AG04450 (cell line): ENCODE measurements around the gene USP20. TPM values are rescaled to one million over a fixed set of nuclear protein-coding genes. Genes with fewer than 3 reads are reported as not detected.

Experiments used
- CTCF ChIA-PET: fragments of 300-600, 350-600 bp; formaldehyde crosslinking; extraction: SDS; loops from one replicate; lab custom pipeline; 2022; ENCODE audit warnings: antibody characterized with exemption, inconsistent platforms; lab: Charles Lee
- POLR2A ChIA-PET: fragments of 350-600 bp; formaldehyde crosslinking; extraction: SDS; loops from one replicate; lab custom pipeline; 2021; ENCODE audit warnings: antibody characterized with exemption, inconsistent platforms; lab: Yijun Ruan, JAX
- DNase-seq: peaks from one replicate; pipeline ENCODE4 v3.0.0-alpha.2; 2011; ENCODE audit warnings: low read depth, low spot score
- H3K27ac ChIP-seq: one replicate; pipeline ENCODE4 v1.5.1; 2012; ENCODE audit warnings: low read depth, low read length, control low read depth
- H3K27me3 ChIP-seq: one replicate; pipeline ENCODE4 v1.6.0; 2012; ENCODE audit warnings: low read length; ENCODE audit not compliant: control insufficient read depth, insufficient read depth
- H3K4me3 ChIP-seq: 2 replicates; pipeline ENCODE4 v1.5.1; 2011; ENCODE audit warnings: mild to moderate bottlenecking, low read depth, low read length, control low read depth
- H3K9me3 ChIP-seq: 2 replicates; pipeline ENCODE4 v1.5.1; 2012; ENCODE audit warnings: low read length; ENCODE audit not compliant: control insufficient read depth, insufficient read depth
- polyA plus RNA-seq: library from polyadenylated mRNA; depleted of rRNA; stranded (reverse); fragments of >200 nt; gene quantifications from 2 replicates; pipeline ENCODE4 v1.2.3, GENCODE V29; 2011
- TF ChIP-seq, protein P1 (sequence below): IDR thresholded peaks from 2 replicates; pipeline ENCODE4 v1.5.1; 2011; ENCODE audit warnings: low read depth, low read length, control low read depth, inconsistent platforms

The USP20 gene
- polyA plus RNA-seq, 1 experiment = 10.3 TPM

DNA sequence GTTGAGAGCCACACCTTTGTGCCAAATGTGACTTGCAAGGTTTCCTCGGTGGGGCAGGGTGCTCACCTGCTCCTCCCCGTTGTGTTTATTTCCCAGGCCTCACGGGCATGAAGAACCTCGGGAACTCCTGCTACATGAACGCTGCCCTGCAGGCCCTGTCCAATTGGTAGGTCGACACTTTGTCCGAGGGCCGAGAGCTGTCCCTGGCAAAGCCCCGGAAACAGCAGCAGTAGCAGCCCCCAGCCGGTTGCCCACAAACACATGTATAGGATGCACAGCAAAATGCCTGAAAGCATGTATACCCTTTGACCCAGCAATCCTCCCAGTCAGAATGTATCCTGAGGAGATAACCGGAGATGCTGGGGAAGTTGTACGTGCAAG, 26.2 kb downstream of the USP20 start:
- no peak for DNase-seq
- ChIA-PET CTCF (no interaction called here), POLR2A (interaction anchor here (0.6 kb wide), 1 partner anchor 32 kb away, joined by 3 read pairs; no protein-coding TSS in a partner anchor)
- no peaks in the 10 kb centered on the region for H3K27me3 ChIP-seq
- TF ChIP-seq, protein P1, sequence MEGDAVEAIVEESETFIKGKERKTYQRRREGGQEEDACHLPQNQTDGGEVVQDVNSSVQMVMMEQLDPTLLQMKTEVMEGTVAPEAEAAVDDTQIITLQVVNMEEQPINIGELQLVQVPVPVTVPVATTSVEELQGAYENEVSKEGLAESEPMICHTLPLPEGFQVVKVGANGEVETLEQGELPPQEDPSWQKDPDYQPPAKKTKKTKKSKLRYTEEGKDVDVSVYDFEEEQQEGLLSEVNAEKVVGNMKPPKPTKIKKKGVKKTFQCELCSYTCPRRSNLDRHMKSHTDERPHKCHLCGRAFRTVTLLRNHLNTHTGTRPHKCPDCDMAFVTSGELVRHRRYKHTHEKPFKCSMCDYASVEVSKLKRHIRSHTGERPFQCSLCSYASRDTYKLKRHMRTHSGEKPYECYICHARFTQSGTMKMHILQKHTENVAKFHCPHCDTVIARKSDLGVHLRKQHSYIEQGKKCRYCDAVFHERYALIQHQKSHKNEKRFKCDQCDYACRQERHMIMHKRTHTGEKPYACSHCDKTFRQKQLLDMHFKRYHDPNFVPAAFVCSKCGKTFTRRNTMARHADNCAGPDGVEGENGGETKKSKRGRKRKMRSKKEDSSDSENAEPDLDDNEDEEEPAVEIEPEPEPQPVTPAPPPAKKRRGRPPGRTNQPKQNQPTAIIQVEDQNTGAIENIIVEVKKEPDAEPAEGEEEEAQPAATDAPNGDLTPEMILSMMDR = no peak
- H3K4me3 ChIP-seq = no peak overlapping the region
- H3K9me3 ChIP-seq = no peaks in the 10 kb centered on the region
- H3K27ac ChIP-seq = no peak overlapping the region

DNA sequence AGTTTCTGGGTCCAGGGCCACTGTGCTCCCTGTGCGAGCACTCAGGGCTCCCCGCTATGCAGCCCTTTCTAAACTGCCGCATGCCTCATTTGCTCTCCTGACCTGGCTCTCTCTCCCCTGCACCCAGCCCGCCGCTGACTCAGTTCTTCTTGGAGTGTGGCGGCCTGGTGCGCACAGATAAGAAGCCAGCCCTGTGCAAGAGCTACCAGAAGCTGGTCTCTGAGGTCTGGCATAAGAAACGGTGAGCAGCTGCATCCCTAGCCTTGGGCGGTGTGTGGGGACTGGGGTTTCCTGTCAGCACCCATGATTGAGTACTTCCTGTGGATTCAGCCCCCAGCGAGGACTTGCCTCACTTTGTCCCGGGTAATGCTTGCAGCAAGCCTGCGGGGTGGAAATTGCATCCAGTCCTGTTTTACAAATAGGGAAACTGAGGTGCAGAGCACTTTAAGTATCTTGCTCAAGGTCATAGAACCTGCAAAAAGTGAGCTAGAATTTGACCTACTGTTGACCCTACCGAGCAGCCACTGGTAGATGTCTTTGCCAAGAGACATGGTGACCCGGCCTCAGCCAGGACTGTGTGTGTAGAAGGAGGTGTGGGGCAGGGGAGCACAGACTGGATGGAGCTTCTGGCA, 27.9 kb downstream of the USP20 start:
- Histone ChIP-seq H3K27ac (no peak overlapping the region), H3K9me3 (no peaks in the 10 kb centered on the region), H3K4me3 (no peak overlapping the region), H3K27me3 (no peaks in the 10 kb centered on the region)
- CTCF ChIA-PET = no interaction called here
- POLR2A ChIA-PET = no interaction called here
- TF ChIP-seq, protein P1 = no peak
- no peak for DNase-seq

DNA sequence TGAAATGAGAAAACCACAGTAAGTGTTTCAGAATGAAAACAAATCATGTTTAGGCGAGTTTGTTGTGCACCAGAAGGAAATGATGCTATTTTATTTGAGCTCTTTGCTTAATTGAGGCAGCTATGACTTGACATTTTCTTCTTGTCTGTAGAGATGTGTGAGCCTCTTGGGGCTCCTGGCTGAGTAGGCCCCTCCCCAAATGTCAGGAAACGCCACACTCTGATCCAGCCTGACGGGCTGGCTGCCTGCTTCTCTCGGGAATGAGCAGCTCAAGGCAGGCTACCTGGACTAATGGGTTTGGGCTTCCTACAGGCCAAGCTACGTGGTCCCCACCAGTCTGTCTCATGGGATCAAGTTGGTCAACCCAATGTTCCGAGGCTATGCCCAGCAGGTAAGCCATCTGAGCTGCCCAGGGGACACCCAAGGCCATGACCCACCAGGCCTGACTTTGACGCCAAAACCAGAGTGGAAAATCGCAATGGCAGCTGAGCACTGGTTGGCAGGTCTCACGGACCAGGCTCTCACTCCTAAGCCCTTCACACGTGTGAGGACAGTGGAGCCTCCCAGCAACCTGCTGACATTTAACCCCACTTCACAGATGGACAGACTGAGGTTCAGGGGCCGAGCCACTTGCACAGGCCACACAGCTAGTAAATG, 29.9 kb downstream of the USP20 start:
- Histone ChIP-seq H3K4me3 (no peak overlapping the region), H3K27ac (no peak overlapping the region), H3K9me3 (no peaks in the 10 kb centered on the region), H3K27me3 (no peaks in the 10 kb centered on the region)
- DNase-seq = no peak
- CTCF ChIA-PET = no interaction called here
- POLR2A ChIA-PET = interaction anchor here (1.0 kb wide), 1 partner anchor 26 kb away, joined by 4 read pairs; no protein-coding TSS in a partner anchor
- TF ChIP-seq, protein P1 = no peak

DNA sequence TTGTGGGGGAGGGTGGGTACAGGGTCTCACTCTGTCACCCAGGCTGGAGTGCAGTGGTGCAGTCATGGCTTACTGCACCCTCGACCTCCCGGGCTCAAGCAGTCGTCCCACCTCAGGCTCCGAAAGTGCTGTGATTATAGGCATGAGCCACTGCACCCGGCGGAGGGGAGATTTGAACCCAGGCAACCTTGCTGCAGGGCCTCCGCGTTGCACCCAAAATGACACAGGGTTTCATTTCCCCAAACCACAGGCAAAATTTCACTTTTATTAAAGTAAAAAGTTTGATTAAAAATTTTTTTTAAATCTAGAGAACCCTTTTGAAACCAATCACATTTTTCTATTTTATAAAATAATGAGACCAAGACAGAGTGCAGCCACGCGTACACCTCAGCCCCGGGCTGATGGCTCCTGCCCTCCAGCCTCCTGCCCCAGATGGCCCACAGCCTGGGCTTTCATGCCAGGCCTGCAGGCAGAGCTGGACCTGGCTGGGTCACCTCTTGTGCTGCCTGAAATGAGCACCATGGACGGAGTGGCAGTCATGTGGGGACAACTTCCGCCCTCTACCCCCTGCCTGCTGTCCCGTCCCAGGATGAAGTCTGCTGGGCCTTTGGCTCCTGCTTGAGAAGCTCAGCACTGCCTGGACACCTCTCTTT, 30.5 kb downstream of the USP20 start:
- Histone ChIP-seq H3K27ac (no peak overlapping the region), H3K4me3 (no peak overlapping the region), H3K27me3 (no peaks in the 10 kb centered on the region), H3K9me3 (no peaks in the 10 kb centered on the region)
- ChIA-PET CTCF (no interaction called here), POLR2A (no interaction called here)
- no peak for DNase-seq
- TF ChIP-seq, protein P1 = no peak
